Right renal cortex interstitium (tissue), 3 donors: ENCODE measurements around the gene PPP1R3F. TPM values are rescaled to one million over a fixed set of nuclear protein-coding genes. Genes with fewer than 3 reads are reported as not detected.

Source experiments
- DNase-seq, 3 donors: peaks; one replicate each; pipeline ENCODE4 v3.0.0-alpha.2; 2013; ENCODE audit warnings: low read depth in 3 of 3, low spot score in 2 of 3
- polyA plus RNA-seq, 3 donors: library from polyadenylated mRNA; unstranded; fragments of 120-200 nt; gene quantifications; one replicate each; pipeline ENCODE4 v1.2.1, GENCODE V29; 2013; ENCODE audit not compliant: insufficient read length in 3 of 3

The PPP1R3F gene
- polyA plus RNA-seq, 3 donors, result 4.9 to 6.0 (median 5.8) TPM

DNA sequence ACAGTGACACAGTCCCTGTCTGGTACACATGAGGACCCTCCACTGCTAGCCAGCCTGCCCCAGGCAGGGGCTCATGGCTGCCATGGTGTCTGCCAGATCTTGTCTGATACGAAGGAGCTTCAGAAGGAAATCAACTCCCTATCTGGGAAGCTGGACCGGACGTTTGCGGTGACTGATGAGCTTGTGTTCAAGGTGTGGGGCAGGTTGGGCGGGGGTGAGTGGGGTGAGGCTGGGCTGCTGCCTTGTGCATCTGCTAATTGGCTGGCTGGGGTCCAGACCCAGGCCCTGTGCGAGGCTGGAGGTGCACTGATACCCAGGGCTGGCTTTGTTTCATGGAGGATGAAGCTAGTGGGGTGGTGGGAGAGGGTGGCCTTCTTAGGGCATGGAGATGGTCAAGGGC lies 20.5 kb upstream of the PPP1R3F start:
- no peak for DNase-seq

- no peak for DNase-seq
These were observed 20.0 kb upstream of the PPP1R3F start for GRCh38 chrX:49249616-49250015.

DNA sequence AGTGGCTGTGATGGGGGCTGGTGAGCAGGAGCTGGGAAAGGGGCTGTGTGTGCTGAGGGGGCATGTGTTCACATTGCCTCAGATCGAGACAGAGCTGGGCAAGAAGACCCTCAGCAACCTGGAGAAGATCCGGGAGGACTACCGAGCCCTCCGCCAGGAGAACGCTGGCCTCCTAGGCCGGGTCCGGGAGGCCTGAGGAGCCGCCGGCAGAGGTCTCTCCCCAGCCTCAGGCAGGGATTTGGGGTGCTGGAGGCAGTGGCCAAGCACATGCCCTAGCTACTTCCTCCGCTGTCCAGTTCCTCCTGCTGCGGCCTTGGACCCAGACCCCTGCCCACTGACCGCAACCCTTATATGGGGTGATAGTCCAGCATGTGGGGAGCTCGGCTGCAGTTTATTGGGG lies 19.5 kb upstream of the PPP1R3F start:
- DNase-seq, result no peak

- DNase-seq, result no peak
These were observed 19.0 kb upstream of the PPP1R3F start for GRCh38 chrX:49250578-49250977.

DNA sequence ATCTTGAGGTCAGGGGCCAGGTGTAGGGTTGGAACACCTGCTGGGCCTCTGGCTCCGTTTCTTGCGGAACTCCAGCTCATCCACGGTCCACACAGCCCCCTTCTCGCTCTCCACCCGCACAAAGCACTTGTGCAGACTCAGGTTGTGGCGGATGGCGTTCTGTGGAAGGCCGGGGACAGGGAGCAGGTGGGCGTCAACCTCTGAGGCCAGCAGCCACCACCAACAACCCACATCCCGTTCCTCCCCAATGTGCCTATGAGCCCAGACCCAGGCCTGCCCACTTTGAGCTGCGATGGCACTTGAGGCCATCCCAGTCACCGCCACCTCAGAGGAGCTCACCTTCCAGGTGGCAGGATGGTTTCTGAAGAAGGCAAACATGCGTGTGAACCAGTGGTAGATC lies 18.3 kb upstream of the PPP1R3F start:
- no peak for DNase-seq

DNA sequence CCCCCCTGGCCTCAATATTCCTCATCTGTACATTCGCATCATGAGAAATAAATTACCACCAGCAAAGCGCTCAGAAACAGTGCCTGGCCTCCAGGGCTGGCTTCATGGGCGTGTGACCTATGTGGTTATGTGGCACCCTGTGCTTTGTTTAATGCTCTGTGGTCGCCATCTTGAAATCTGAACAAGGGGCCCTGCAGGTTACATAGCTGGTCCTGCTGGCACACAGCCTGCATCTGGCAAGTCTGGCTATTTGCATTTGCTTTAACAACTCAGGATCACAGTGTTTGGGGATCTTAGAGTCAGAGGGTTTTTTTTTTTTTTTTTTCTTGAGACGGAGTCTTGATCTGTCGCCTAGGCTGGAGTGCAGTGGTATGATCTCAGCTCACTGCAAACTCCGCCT lies 15.0 kb upstream of the PPP1R3F start:
- DNase-seq, result no peak

DNA sequence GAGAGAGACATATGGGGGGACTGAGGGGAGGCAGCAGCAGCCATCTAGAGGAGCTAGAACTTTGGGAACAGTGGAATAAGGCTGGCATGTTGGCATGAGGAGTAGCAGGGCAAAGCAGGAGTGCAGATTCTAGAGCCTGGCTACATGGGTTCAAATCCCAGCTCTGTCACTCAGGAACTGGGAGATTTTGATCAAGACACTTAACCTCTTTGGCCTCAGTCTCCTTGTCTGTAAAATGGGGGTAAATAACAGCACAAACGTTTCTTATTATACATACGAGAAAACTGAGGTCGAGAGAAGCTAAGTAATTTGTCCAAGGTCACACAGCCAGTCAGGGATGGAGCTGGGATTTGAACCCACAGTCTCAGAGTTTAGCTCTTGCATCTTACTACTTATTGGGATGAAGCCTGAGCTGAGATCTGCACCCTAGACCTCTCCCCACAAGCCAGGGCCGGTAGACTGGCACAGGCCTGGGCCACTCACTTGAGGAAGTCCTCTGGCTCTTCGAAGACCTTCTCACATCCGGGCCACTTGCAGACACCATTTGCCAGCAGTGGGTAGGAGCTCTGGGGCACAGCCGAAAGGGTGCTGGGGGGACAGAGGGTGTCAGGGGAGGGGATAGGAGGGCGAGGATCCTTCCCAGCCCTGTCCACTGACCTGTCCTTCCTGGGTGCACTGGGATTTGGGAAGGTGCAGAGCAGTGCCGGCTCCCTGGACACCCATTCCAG lies 13.2 kb upstream of the PPP1R3F start:
- DNase-seq, result no peak

GRCh38 chrX:49257074-49257790 lies 12.4 kb upstream of the PPP1R3F start:
- DNase-seq, result no peak

DNA sequence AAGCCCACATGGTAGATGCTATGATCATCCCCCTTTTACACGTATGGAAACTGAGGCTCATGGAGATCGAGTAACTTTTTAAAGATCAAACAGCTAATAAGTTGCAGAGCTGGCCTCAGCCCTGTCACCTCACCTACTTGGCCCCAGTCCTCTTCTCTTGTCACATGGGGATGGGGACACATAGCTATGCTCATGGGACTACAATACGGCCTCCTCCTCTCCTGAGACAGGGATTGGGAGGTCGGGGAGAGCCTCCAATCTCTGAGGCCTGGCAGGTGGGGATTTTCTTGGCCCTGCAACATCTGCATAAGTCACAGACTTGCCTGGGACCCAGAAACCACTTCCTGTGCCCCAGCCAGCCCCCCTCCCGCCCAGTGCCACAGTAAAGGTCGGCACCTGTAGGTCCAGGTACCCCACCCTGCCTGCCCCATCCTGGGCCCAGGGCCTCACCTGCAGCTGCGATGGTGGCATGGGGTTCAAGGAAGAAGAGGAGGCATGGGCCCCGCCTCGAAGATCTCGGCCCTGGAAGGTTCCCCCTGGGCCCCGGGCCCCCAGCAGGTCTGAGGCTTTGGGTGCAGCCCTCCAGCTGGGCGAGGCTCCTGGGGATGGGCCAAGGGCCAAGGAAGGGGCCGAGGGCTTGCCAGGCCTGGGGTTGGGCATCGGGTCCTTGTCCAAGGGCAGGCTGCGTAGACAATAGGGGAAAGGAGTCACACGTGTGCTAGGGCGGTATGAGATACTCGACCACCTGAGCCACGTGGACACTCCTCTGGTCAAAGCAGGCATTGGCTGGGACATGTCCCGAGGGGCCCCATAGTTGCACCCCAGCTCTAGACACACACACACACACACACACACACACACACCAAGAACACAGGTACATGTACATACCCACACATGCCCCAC lies 11.5 kb upstream of the PPP1R3F start:
- no peak for DNase-seq

DNA sequence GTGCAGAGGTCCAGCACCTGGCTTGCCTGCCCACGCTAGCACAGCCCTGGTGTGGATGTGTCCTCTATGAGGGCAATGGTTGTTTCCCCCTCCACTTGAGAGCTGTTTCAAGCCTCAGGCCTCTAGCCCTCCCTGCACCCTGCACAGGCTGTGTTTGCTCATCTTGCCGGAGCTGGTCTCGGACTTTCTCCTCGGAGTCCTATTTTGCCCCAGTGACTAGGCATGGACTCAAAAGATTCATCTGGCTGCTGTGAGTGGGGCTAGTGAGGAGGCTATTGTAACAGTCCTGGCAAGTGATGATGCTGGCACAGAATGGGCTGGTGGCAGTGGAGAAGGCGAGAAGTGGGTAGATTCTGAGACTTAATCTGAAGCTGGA lies 10.9 kb upstream of the PPP1R3F start:
- no peak for DNase-seq

- no peak for DNase-seq
These were observed 9.2 kb upstream of the PPP1R3F start for GRCh38 chrX:49260221-49260985.

DNA sequence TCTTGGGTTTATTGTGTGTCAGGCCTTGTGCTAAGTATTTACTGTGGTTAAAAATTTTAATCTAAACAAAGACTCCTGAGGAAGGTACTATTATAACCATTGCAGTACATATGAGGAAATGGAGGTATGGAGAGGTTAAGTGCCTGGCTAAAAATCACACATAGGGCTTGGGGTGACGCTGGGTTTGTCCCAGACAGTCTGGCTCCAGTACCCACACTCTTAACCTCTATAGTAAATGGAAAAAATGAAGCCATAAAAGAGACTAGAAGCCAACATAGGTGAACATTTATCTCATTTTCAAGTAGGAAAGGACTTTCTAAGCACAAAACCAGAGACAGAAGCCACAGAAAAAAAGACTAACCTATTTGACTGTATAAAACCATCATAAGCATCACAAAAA lies 7.0 kb upstream of the PPP1R3F start:
- no peak for DNase-seq

- no peak for DNase-seq
These were observed 6.0 kb upstream of the PPP1R3F start for GRCh38 chrX:49263631-49264030.

- DNase-seq, result no peak
These were observed 5.1 kb upstream of the PPP1R3F start, which contains the start of gene FOXP3 for GRCh38 chrX:49264460-49264859. FOXP3 (minus strand) TSS chrX:49264710; CDS start chrX:49258505, 6,205 bp downstream.

DNA sequence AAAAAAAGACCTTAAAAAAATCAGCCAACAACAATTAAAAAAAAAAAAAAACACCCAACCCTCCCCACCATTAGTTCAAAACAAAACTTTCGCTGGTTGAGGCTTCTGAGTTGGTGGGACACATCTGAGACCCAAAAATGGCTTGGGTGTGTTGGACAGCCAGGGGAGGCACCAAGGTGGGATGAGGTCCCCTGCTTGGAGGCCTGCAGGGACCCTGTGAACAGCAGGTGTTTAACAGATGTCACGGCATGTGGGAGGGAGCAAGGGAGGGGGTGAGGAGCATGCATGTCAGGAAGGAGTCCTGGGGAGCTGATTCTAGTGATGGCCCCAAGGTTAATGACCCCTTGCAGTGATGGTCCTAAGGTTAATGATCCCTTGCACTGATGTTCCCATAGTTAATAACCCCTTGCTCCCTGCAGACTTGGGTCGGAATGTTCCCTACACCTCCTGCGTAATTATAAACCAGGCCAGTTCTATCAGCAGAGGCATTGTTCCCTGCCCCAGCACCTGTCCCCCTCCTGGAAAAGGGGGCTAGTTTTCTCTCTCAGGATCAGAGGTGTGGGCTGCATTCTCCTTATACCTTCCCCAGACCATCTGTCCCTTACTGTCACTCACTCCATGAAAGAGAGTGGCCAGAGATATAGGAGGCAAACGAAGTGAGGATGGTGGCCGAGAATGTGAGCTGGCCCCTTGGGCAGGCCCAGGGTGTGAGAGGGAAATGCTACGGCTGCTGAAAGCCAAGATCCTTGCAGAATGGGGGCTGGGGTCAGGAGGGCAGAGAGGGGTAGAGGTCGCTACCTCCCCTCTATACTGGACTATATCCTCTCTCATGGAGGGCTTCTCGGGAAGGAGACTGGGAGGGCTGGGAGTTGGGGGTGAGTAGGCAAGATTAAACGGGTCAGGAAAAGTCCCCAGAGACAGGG lies 2.8 kb upstream of the PPP1R3F start:
- DNase-seq, result no peak

GRCh38 chrX:49268702-49269009 lies 937 bp upstream of the PPP1R3F start:
- no peak for DNase-seq

DNA sequence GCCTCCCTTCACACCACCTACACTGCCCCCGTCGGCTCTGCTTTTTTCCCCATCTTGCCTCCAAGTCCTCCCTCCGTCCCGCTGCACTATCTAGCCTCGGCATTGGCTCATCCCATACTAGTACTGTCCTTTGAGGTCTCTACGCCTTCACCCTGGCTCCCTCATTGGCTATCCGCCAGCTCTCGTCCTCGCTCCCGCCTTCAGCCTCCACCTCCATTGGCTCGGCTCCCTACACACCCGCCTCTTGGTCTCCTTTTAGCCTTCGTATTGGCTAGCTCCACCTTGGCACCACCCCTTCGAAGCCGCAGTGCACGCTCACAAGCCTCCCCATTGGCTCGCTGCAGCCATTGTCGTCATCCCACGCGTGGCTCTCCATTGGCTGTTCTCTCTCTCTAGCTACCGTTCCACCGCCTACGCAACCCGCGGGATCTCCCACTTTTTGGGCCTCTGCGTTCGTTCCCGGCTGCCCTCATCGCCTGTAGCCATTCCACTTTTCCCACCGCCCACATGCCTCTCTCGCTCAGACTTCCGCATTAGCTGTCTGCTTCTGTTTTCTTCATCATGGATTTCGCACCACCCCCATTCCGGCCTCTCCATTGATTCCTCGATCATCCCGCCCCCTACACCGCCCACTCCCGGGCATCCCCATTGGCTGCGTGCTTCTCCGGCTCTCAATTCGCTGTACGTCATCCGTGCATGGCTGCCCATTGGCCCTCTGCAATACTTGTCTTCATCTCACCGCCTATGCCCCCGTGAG lies 405 bp upstream of the PPP1R3F start:
- peak; percentile 85 to 88 (median 86) for DNase-seq

GRCh38 chrX:49270249-49270921 lies 792 bp downstream of the PPP1R3F start:
- no peak for DNase-seq
